ENCODE results near the gene NRXN2. TPM values are rescaled to one million over a fixed set of nuclear protein-coding genes. Genes with fewer than 3 reads are reported as not detected.

The NRXN2 gene
- total and polyA plus RNA-seq, 2 donors (not counting 3 experiments of a cell fraction or from before 2014, with no cell fraction given), result not detected

DNA sequence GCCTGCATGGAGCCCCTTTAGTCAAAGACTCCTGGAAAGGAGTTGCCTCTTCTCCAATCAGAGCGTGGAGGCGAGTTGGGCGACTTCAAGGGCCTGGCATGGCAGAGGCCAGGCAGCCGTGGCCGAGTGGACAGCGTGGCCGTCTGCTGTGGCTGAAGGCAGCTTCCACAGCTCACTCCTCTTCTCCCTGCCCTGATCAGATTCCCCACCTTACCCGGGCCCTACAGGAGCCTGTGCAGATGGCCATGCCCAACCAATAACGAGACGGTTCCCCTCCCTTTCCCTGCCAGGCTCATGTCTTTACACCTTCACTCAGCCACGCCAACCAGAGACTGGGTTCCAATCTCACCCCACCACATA lies 152.0 kb downstream of the NRXN2 start:
- H3K4me1 ChIP-seq (ENCODE audit: control insufficient read depth, extremely low read depth, insufficient read depth, low read length), result no peaks in the 10 kb centered on the region
- no peaks in the 10 kb centered on the region for H4K20me1 ChIP-seq (replicated peaks; ENCODE audit: control insufficient read depth, extremely low read depth, insufficient read depth, low read length)
- no peak overlapping the region for H3K4me3 ChIP-seq (replicated peaks in 1 of 3; ENCODE audit: insufficient read depth in 1 of 3, low read depth in 1 of 3, low read length in 3 of 3)
- H3K4me2 ChIP-seq (ENCODE audit: insufficient read depth, low read length), result no peak overlapping the region
- no peak overlapping the region for H3K27ac ChIP-seq (ENCODE audit: insufficient read depth, low read depth, low read length)
- BruUV-seq (replicated peaks), result no TSS peak
- intact Hi-C loops (cut with micrococcal nuclease), result no loop called here
- CTCF ChIA-PET, result interaction anchor here (0.7 to 1.4 kb wide), 2 partner anchors 10 to 81 kb away, joined by 3 read pairs; no protein-coding TSS in a partner anchor
- no peak for DNase-seq (ENCODE audit: low read depth, low spot score)
- TF ChIP-seq CTCF (IDR thresholded peaks at IDR 0.05; ENCODE audit: extremely low read depth in 1 of 2, insufficient read depth in 1 of 2, low read depth in 1 of 2, low read length in 2 of 2) (no peak), MYC (IDR thresholded peaks at IDR 0.05; ENCODE audit: low read depth, low read length) (no peak), POLR2A (IDR thresholded peaks at IDR 0.05; ENCODE audit: low read depth, low read length) (no peak), GATA2 (IDR thresholded peaks at IDR 0.05; ENCODE audit: insufficient read depth, insufficient read length, low read depth, low read length) (no peak), POLR2AphosphoS5 (IDR thresholded peaks at IDR 0.05; ENCODE audit: insufficient read depth, low read depth, low read length) (no peak), FOS (IDR thresholded peaks at IDR 0.05; ENCODE audit: borderline replicate concordance, insufficient read depth, low read length) (no peak), EZH2 (IDR thresholded peaks at IDR 0.05; ENCODE audit: borderline replicate concordance, low read depth, low read length, severe bottlenecking) (no peak), JUN (IDR thresholded peaks at IDR 0.05; ENCODE audit: borderline replicate concordance, insufficient read depth, insufficient read length, low read depth) (no peak), MAX (IDR thresholded peaks at IDR 0.05; ENCODE audit: insufficient read depth, insufficient read length) (no peak)
- no peak overlapping the region for H3K9ac ChIP-seq (replicated peaks; ENCODE audit: extremely low read depth, insufficient read depth, low read length)
- no peaks in the 10 kb centered on the region for H3K9me1 ChIP-seq (replicated peaks; ENCODE audit: control insufficient read depth, extremely low read depth, insufficient read depth, low read length)
- dilution Hi-C loops (cut with MboI; ENCODE audit: extremely low pct_ligation_motif_present, low sequenced_read_pairs), result no loop called here
- H3K27me3 ChIP-seq (ENCODE audit: control insufficient read depth in 2 of 2, insufficient read depth in 2 of 2, low read length in 2 of 2), result peaks cover 3 to 8% of the 10 kb centered on the region in 2 experiments
- FAIRE-seq, result no peak
- no peaks in the 10 kb centered on the region for H3K9me3 ChIP-seq (replicated peaks; ENCODE audit: control insufficient read depth, insufficient read depth, low read length)
- H3K79me2 ChIP-seq (ENCODE audit: control insufficient read depth, insufficient read depth, low read length), result no peaks in the 10 kb centered on the region
- no peaks in the 10 kb centered on the region for H3K36me3 ChIP-seq (ENCODE audit: control insufficient read depth in 2 of 2, extremely low read depth in 1 of 2, insufficient read depth in 2 of 2, low read length in 2 of 2)
- POLR2A ChIA-PET, result no interaction called here
- H2AFZ ChIP-seq (ENCODE audit: low read depth, low read length), result no peak overlapping the region

Data from endothelial cell of umbilical vein (primary cell).